SK-N-MC (cell line): ENCODE data around the gene NDC1.

Experiments
- EZH2 ChIP-seq: fragments of 200-600 bp; sonication (generic); IDR thresholded peaks from one replicate; pipeline ENCODE4 v1.6.1; 2017; ENCODE audit warnings: antibody characterized with exemption
- POLR2AphosphoS5 ChIP-seq: IDR thresholded peaks from 2 replicates; pipeline ENCODE4 v1.6.1; 2012; ENCODE audit warnings: mild to moderate bottlenecking, low read depth, low read length, borderline replicate concordance

GRCh38 chr1:53752281-53752680 is 85.8 kb downstream of the NDC1 start:
- TF ChIP-seq POLR2AphosphoS5 (no peak), EZH2 (no peak)
